ENCODE measurements around the gene ZDHHC9.
A peak's percentile ranks its signal among the peaks of the same experiment; 100 is the strongest.

Gene ZDHHC9

GRCh38 chrX:129823115-129823514 lies 20.6 kb downstream of the ZDHHC9 start:
- DNase-seq (ENCODE audit: low spot score), result peak; percentile 38

GRCh38 chrX:129818123-129818522 lies 25.6 kb downstream of the ZDHHC9 start:
- DNase-seq (ENCODE audit: low spot score), result no peak

- no peak for DNase-seq (ENCODE audit: low spot score)
These were observed 29.9 kb downstream of the ZDHHC9 start for GRCh38 chrX:129813662-129814368.

- no peak for DNase-seq (ENCODE audit: low spot score)
These were observed 34.6 kb downstream of the ZDHHC9 start for GRCh38 chrX:129808829-129809796.

GRCh38 chrX:129808158-129808828 lies 35.4 kb downstream of the ZDHHC9 start:
- DNase-seq (ENCODE audit: low spot score), result no peak

- DNase-seq (ENCODE audit: low spot score), result no peak
These were observed 38.9 kb downstream of the ZDHHC9 start for GRCh38 chrX:129804806-129805205.

GRCh38 chrX:129802863-129803262 lies 40.8 kb downstream of the ZDHHC9 start:
- no peak for DNase-seq (ENCODE audit: low spot score)

- DNase-seq (ENCODE audit: low spot score), result no peak
These were observed 43.5 kb downstream of the ZDHHC9 start for GRCh38 chrX:129800186-129800585.

GRCh38 chrX:129798888-129799287 lies 44.8 kb downstream of the ZDHHC9 start:
- DNase-seq (ENCODE audit: low spot score), result no peak

GRCh38 chrX:129798456-129798855 lies 45.2 kb downstream of the ZDHHC9 start:
- no peak for DNase-seq (ENCODE audit: low spot score)

GRCh38 chrX:129797251-129797906 lies 46.3 kb downstream of the ZDHHC9 start:
- DNase-seq (ENCODE audit: low spot score), result no peak

- DNase-seq (ENCODE audit: low spot score), result no peak
These were observed 48.1 kb downstream of the ZDHHC9 start for GRCh38 chrX:129795584-129795983.

- no peak for DNase-seq (ENCODE audit: low spot score)
These were observed 50.0 kb downstream of the ZDHHC9 start for GRCh38 chrX:129793604-129794191.

- no peak for DNase-seq (ENCODE audit: low spot score)
These were observed 50.9 kb downstream of the ZDHHC9 start for GRCh38 chrX:129792586-129793291.

- DNase-seq (ENCODE audit: low spot score), result no peak
These were observed 51.6 kb downstream of the ZDHHC9 start for GRCh38 chrX:129791961-129792570.

- DNase-seq (ENCODE audit: low spot score), result no peak
These were observed 52.4 kb downstream of the ZDHHC9 start for GRCh38 chrX:129791336-129791735.

GRCh38 chrX:129790808-129791207 lies 52.9 kb downstream of the ZDHHC9 start:
- DNase-seq (ENCODE audit: low spot score), result no peak

- DNase-seq (ENCODE audit: low spot score), result no peak
These were observed 53.5 kb downstream of the ZDHHC9 start for GRCh38 chrX:129790146-129790545.

- DNase-seq (ENCODE audit: low spot score), result no peak
These were observed 55.2 kb downstream of the ZDHHC9 start for GRCh38 chrX:129788527-129788926.

- no peak for DNase-seq (ENCODE audit: low spot score)
These were observed 56.2 kb downstream of the ZDHHC9 start for GRCh38 chrX:129787336-129788055.

All from kidney tubule cell (primary cell).